Measurements from ENCODE around the gene DENND10.

DENND10 gene

GRCh38 chr10:119153041-119153440 is 49.1 kb downstream of the DENND10 start:
- no peak overlapping the region for H2AFZ ChIP-seq (ENCODE audit: low read depth, low read length, severe bottlenecking)
- H3K4me2 ChIP-seq (ENCODE audit: low read depth, low read length, poor library complexity, severe bottlenecking), result no peak overlapping the region
- no peaks in the 10 kb centered on the region; the same call in 1 of the 2 replicates for H3F3A ChIP-seq (ENCODE audit: insufficient read depth)
- no peaks in the 10 kb centered on the region for H4K20me1 ChIP-seq (ENCODE audit: low read depth, low read length)
- H3K27ac ChIP-seq (ENCODE audit: low read depth, low read length), result peak overlapping the region; percentile 31
- no peaks in the 10 kb centered on the region for H3K9me3 ChIP-seq (ENCODE audit: insufficient read depth, low read length)
- no peak for TF ChIP-seq CTCF (IDR thresholded peaks at IDR 0.05; ENCODE audit: insufficient read depth, low read length, poor library complexity, severe bottlenecking)
- TF ChIP-seq EZH2phosphoT487 (conservative IDR thresholded peaks at IDR 0.05; ENCODE audit: low read length), result no peak
- no peak overlapping the region for H3K4me3 ChIP-seq (ENCODE audit: insufficient read depth, low read length, poor library complexity, severe bottlenecking)
- peaks cover 16% of the 10 kb centered on the region for H3K36me3 ChIP-seq (ENCODE audit: low read length)
- H3K27me3 ChIP-seq (ENCODE audit: low read length), result no peaks in the 10 kb centered on the region
- H3K9ac ChIP-seq (ENCODE audit: low read length), result no peak overlapping the region
- no peaks in the 10 kb centered on the region for H3K9me2 ChIP-seq (replicated peaks; ENCODE audit: insufficient read depth, low read length)
- peaks cover 4% of the 10 kb centered on the region; the same call in 1 of the 2 replicates for H3K79me2 ChIP-seq (ENCODE audit: insufficient read depth, low read length)

GRCh38 chr10:119153661-119154060 is 49.7 kb downstream of the DENND10 start:
- Histone ChIP-seq H3K9me3 (ENCODE audit: insufficient read depth, low read length) (no peaks in the 10 kb centered on the region), H3K4me3 (ENCODE audit: insufficient read depth, low read length, poor library complexity, severe bottlenecking) (no peak overlapping the region), H3K27me3 (ENCODE audit: low read length) (no peaks in the 10 kb centered on the region), H3K4me2 (ENCODE audit: low read depth, low read length, poor library complexity, severe bottlenecking) (no peak overlapping the region), H3K36me3 (ENCODE audit: low read length) (peaks cover 18% of the 10 kb centered on the region), H3F3A (ENCODE audit: insufficient read depth) (no peaks in the 10 kb centered on the region; the same call in 1 of the 2 replicates), H4K20me1 (ENCODE audit: low read depth, low read length) (no peaks in the 10 kb centered on the region), H3K27ac (ENCODE audit: low read depth, low read length) (peak overlapping the region; percentile 31), H3K9ac (ENCODE audit: low read length) (no peak overlapping the region), H2AFZ (ENCODE audit: low read depth, low read length, severe bottlenecking) (no peak overlapping the region), H3K79me2 (ENCODE audit: insufficient read depth, low read length) (peaks cover 4% of the 10 kb centered on the region; the same call in 1 of the 2 replicates), H3K9me2 (replicated peaks; ENCODE audit: insufficient read depth, low read length) (no peaks in the 10 kb centered on the region)
- TF ChIP-seq EZH2phosphoT487 (conservative IDR thresholded peaks at IDR 0.05; ENCODE audit: low read length), result no peak
- no peak for TF ChIP-seq CTCF (IDR thresholded peaks at IDR 0.05; ENCODE audit: insufficient read depth, low read length, poor library complexity, severe bottlenecking)

- peaks cover 8% of the 10 kb centered on the region for H3K79me2 ChIP-seq (ENCODE audit: insufficient read depth, low read length)
- TF ChIP-seq CTCF (IDR thresholded peaks at IDR 0.05; ENCODE audit: insufficient read depth, low read length, poor library complexity, severe bottlenecking), result no peak
- TF ChIP-seq EZH2phosphoT487 (conservative IDR thresholded peaks at IDR 0.05; ENCODE audit: low read length), result no peak
- peaks cover 18% of the 10 kb centered on the region; the same call in 1 of the 2 replicates for H3K36me3 ChIP-seq (ENCODE audit: low read length)
- H3K9ac ChIP-seq (ENCODE audit: low read length), result no peak overlapping the region
- H3K4me3 ChIP-seq (ENCODE audit: insufficient read depth, low read length, poor library complexity, severe bottlenecking), result no peak overlapping the region
- no peaks in the 10 kb centered on the region for H3K9me3 ChIP-seq (ENCODE audit: insufficient read depth, low read length)
- H3K4me2 ChIP-seq (ENCODE audit: low read depth, low read length, poor library complexity, severe bottlenecking), result no peak overlapping the region
- no peaks in the 10 kb centered on the region for H3K9me2 ChIP-seq (replicated peaks; ENCODE audit: insufficient read depth, low read length)
- no peaks in the 10 kb centered on the region for H3K27me3 ChIP-seq (ENCODE audit: low read length)
- no peaks in the 10 kb centered on the region for H4K20me1 ChIP-seq (ENCODE audit: low read depth, low read length)
- no peak overlapping the region for H3K27ac ChIP-seq (ENCODE audit: low read depth, low read length)
- H3F3A ChIP-seq (ENCODE audit: insufficient read depth), result peaks cover 8% of the 10 kb centered on the region; the same call in 1 of the 2 replicates
- no peak overlapping the region for H2AFZ ChIP-seq (ENCODE audit: low read depth, low read length, severe bottlenecking)
Observed at GRCh38 chr10:119159332-119159731, 55.4 kb downstream of the DENND10 start.
